Fibroblast of lung (primary cell): ENCODE data around the gene TAS1R1.

ENCODE experiments used
- EZH2 ChIP-seq: IDR thresholded peaks from 2 replicates; pipeline ENCODE4 v1.5.1; 2012; ENCODE audit warnings: low read length, control low read depth, mild to moderate bottlenecking; ENCODE audit errors: missing control alignments
- TF ChIP-seq, protein P1 (sequence below), 2 donors: IDR thresholded peaks in 1 of 2; conservative IDR thresholded peaks in 1 of 2; 1 replicate in 1 of 2; 2 replicates in 1 of 2; pipeline ENCODE4 v1.5.1; 2011 to 2012; ENCODE audit warnings: low read length in 2 of 2, control low read depth in 1 of 2, inconsistent platforms in 1 of 2, low read depth in 1 of 2, mild to moderate bottlenecking in 1 of 2

DNA sequence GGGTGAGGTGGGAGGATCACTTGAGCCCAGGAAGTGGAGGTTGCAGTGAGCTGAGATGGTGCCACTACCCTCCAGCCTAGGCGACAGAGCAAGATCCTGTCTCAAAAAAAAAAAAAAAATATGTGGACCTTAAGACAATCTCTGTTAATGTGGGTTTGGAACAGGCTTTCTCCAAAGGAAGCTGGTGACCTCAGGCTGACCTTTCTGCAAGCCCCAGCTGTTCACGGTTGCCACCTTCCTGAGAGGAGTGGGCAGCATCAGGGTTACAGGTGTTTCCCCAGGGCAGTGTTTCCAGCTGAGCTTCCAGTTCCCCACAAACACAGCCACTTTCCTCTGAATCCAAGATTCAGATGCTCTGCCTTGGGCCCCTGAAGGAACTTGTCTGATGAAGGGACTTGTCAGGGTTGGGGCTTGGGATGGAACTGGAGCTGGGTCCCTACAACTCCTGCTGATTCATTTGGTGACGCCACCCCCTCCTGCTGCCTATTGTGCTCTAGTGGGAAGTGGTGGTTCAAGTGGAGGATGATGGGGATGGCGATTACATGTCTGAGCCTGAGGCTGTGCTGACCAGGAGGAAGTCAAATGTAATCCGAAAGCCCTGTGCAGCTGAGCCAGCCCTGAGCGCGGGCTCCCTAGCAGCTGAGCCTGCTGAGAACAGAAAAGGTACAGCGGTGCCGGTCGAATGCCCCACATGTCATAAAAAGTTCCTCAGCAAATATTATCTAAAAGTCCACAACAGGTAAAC is 26.6 kb downstream of the TAS1R1 start:
- TF ChIP-seq, protein P1, sequence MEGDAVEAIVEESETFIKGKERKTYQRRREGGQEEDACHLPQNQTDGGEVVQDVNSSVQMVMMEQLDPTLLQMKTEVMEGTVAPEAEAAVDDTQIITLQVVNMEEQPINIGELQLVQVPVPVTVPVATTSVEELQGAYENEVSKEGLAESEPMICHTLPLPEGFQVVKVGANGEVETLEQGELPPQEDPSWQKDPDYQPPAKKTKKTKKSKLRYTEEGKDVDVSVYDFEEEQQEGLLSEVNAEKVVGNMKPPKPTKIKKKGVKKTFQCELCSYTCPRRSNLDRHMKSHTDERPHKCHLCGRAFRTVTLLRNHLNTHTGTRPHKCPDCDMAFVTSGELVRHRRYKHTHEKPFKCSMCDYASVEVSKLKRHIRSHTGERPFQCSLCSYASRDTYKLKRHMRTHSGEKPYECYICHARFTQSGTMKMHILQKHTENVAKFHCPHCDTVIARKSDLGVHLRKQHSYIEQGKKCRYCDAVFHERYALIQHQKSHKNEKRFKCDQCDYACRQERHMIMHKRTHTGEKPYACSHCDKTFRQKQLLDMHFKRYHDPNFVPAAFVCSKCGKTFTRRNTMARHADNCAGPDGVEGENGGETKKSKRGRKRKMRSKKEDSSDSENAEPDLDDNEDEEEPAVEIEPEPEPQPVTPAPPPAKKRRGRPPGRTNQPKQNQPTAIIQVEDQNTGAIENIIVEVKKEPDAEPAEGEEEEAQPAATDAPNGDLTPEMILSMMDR (conservative IDR thresholded peaks at IDR 0.05 in 1 of 2, IDR thresholded peaks at IDR 0.05 in 1 of 2; ENCODE audit: low read depth in 1 of 2, low read length in 2 of 2) = no peak
- no peak for TF ChIP-seq EZH2
